Activated CD4-positive, alpha-beta T cell treated with anti-CD3 and anti-CD28 coated beads, Interleukin-2, amount 10 ng/mL, durations not matched to agents 24 days and 14 days (primary cell): ENCODE data around the gene NDUFV3. TPM values are rescaled to one million over a fixed set of nuclear protein-coding genes. Genes with fewer than 3 reads are reported as not detected.
A peak's percentile ranks its signal among the peaks of the same experiment; 100 is the strongest.
"Not testable (repeated sequence)": the region's sequence is repeated elsewhere in the genome, so short reads cannot be mapped to it uniquely, and the experiment has no call there.

ENCODE experiments used
- DNase-seq: peaks from one replicate; pipeline ENCODE4 v3.0.0; 2022
- H3K27ac Mint-ChIP-seq: one replicate; pipeline ENCODE4 v1.8.0; 2022; ENCODE audit warnings: mild to moderate bottlenecking, mixed read lengths
- H3K27me3 Mint-ChIP-seq: one replicate; pipeline ENCODE4 v1.8.0; 2022; ENCODE audit warnings: mixed read lengths
- H3K36me3 Mint-ChIP-seq: one replicate; pipeline ENCODE4 v1.8.0; 2022; ENCODE audit warnings: low read depth, mild to moderate bottlenecking, mixed read lengths
- H3K4me1 Mint-ChIP-seq: one replicate; pipeline ENCODE4 v1.8.0; 2021; ENCODE audit warnings: mixed read lengths
- H3K4me3 Mint-ChIP-seq: one replicate; pipeline ENCODE4 v1.8.0; 2022; ENCODE audit warnings: mild to moderate bottlenecking, moderate library complexity, mixed read lengths
- H3K9me3 Mint-ChIP-seq: one replicate; pipeline ENCODE4 v1.8.0; 2021; ENCODE audit warnings: mixed read lengths
- intact Hi-C: fragments of 100-400 bp; cut with micrococcal nuclease; formaldehyde crosslinking; loops from one replicate; pipeline ENCODE4 v1.15.1; 2023
- total RNA-seq: library from RNA; stranded (reverse); gene quantifications from 2 replicates; pipeline ENCODE4 v1.2.3, GENCODE V29; 2022

The NDUFV3 gene
- total RNA-seq, 1 donor from 2014 or later = 41.2 TPM

- Mint-ChIP-seq H3K4me1 (peaks cover 18% of the 10 kb centered on the region), H3K9me3 (no peaks in the 10 kb centered on the region), H3K27me3 (no peaks in the 10 kb centered on the region), H3K36me3 (peaks cover 55% of the 10 kb centered on the region), H3K27ac (no peak overlapping the region), H3K4me3 (no peak overlapping the region)
- intact Hi-C loops = no loop called here
- DNase-seq = no peak
Observed at GRCh38 chr21:42861848-42862400, 31.2 kb upstream of the NDUFV3 start.

GRCh38 chr21:42862774-42863503 is 30.2 kb upstream of the NDUFV3 start:
- H3K9me3 Mint-ChIP-seq = no peaks in the 10 kb centered on the region
- peak overlapping the region; percentile 18 for H3K27ac Mint-ChIP-seq
- no peak for DNase-seq
- intact Hi-C loops = no loop called here
- H3K36me3 Mint-ChIP-seq = peaks cover 55% of the 10 kb centered on the region
- H3K4me3 Mint-ChIP-seq = no peak overlapping the region
- H3K27me3 Mint-ChIP-seq = no peaks in the 10 kb centered on the region
- H3K4me1 Mint-ChIP-seq = peaks cover 17% of the 10 kb centered on the region

GRCh38 chr21:42863504-42863870 is 29.6 kb upstream of the NDUFV3 start:
- H3K27ac Mint-ChIP-seq = no peak overlapping the region
- H3K9me3 Mint-ChIP-seq = no peaks in the 10 kb centered on the region
- H3K4me3 Mint-ChIP-seq = no peak overlapping the region
- no peaks in the 10 kb centered on the region for H3K27me3 Mint-ChIP-seq
- DNase-seq = no peak
- intact Hi-C loops = no loop called here
- peaks cover 15% of the 10 kb centered on the region for H3K4me1 Mint-ChIP-seq
- H3K36me3 Mint-ChIP-seq = peaks cover 58% of the 10 kb centered on the region

- Mint-ChIP-seq H3K4me3 (no peak overlapping the region), H3K36me3 (peaks cover 57% of the 10 kb centered on the region), H3K27ac (no peak overlapping the region), H3K4me1 (peaks cover 15% of the 10 kb centered on the region), H3K9me3 (no peaks in the 10 kb centered on the region), H3K27me3 (no peaks in the 10 kb centered on the region)
- intact Hi-C loops = no loop called here
- no peak for DNase-seq
Observed at GRCh38 chr21:42864286-42864685, 28.8 kb upstream of the NDUFV3 start.

- Mint-ChIP-seq H3K9me3 (no peaks in the 10 kb centered on the region), H3K27me3 (no peaks in the 10 kb centered on the region), H3K4me3 (no peak overlapping the region), H3K4me1 (peaks cover 17% of the 10 kb centered on the region), H3K27ac (no peak overlapping the region), H3K36me3 (peaks cover 61% of the 10 kb centered on the region)
- no peak for DNase-seq
- intact Hi-C loops = no loop called here
Observed at GRCh38 chr21:42864815-42865775, 28.0 kb upstream of the NDUFV3 start.

GRCh38 chr21:42865776-42866160 is 27.3 kb upstream of the NDUFV3 start:
- Mint-ChIP-seq H3K4me3 (no peak overlapping the region), H3K27ac (no peak overlapping the region), H3K9me3 (no peaks in the 10 kb centered on the region), H3K36me3 (peaks cover 61% of the 10 kb centered on the region), H3K4me1 (peaks cover 18% of the 10 kb centered on the region), H3K27me3 (no peaks in the 10 kb centered on the region)
- intact Hi-C loops = no loop called here
- no peak for DNase-seq

GRCh38 chr21:42868196-42868595 is 24.9 kb upstream of the NDUFV3 start:
- Mint-ChIP-seq H3K36me3 (peaks cover 67% of the 10 kb centered on the region), H3K9me3 (no peaks in the 10 kb centered on the region), H3K27me3 (no peaks in the 10 kb centered on the region), H3K4me3 (no peak overlapping the region), H3K4me1 (peaks cover 15% of the 10 kb centered on the region), H3K27ac (no peak overlapping the region)
- intact Hi-C loops = no loop called here
- no peak for DNase-seq

- no peak overlapping the region for H3K27ac Mint-ChIP-seq
- intact Hi-C loops = no loop called here
- H3K36me3 Mint-ChIP-seq = peaks cover 70% of the 10 kb centered on the region
Observed at GRCh38 chr21:42873096-42873495, 20.0 kb upstream of the NDUFV3 start.

GRCh38 chr21:42875811-42876210 is 17.3 kb upstream of the NDUFV3 start:
- H3K27ac Mint-ChIP-seq, intact Hi-C loops, DNase-seq, H3K9me3 Mint-ChIP-seq, H3K4me3 Mint-ChIP-seq, H3K27me3 Mint-ChIP-seq: not testable (repeated sequence)
- Mint-ChIP-seq H3K4me1 (peaks cover 22% of the 10 kb centered on the region), H3K36me3 (peaks cover 60% of the 10 kb centered on the region)

More at GRCh38 chr21:42873096-42873495, 20.0 kb upstream of the NDUFV3 start:
- H3K4me1 Mint-ChIP-seq = peaks cover 9% of the 10 kb centered on the region
- no peaks in the 10 kb centered on the region for H3K9me3 Mint-ChIP-seq
- DNase-seq = no peak
- no peak overlapping the region for H3K4me3 Mint-ChIP-seq
- no peaks in the 10 kb centered on the region for H3K27me3 Mint-ChIP-seq

- intact Hi-C loops = no loop called here
- H3K4me3 Mint-ChIP-seq = peak overlapping the region; percentile 97
- H3K27ac Mint-ChIP-seq = peak overlapping the region; percentile 96
- DNase-seq = no peak
- H3K27me3 Mint-ChIP-seq = peaks cover 2% of the 10 kb centered on the region
- H3K4me1 Mint-ChIP-seq = peaks cover 20% of the 10 kb centered on the region
- no peaks in the 10 kb centered on the region for H3K9me3 Mint-ChIP-seq
- H3K36me3 Mint-ChIP-seq = peaks cover 41% of the 10 kb centered on the region
Observed at GRCh38 chr21:42878678-42878992, 14.5 kb upstream of the NDUFV3 start.

GRCh38 chr21:42878993-42879787 is 13.9 kb upstream of the NDUFV3 start, which contains the start of gene WDR4:
Gene WDR4 (minus strand): TSS chr21:42879539. CDS start chr21:42879495, 44 bp downstream.
- DNase-seq = peak; percentile 100
- H3K27ac Mint-ChIP-seq = peak within 1 kb of the TSS; percentile 96
- intact Hi-C loops = loop anchor here (1.0 kb wide), 2 partner anchors 14 to 95 kb away; partner anchors contain the start of genes NDUFV3 and PKNOX1
- H3K9me3 Mint-ChIP-seq = no peaks in the 10 kb centered on the region
- peaks cover 37% of the 10 kb centered on the region for H3K36me3 Mint-ChIP-seq
- H3K4me1 Mint-ChIP-seq = peaks cover 20% of the 10 kb centered on the region
- peak within 1 kb of the TSS; percentile 97 for H3K4me3 Mint-ChIP-seq
- H3K27me3 Mint-ChIP-seq = peaks cover 2% of the 10 kb centered on the region

- intact Hi-C loops = no loop called here
- Mint-ChIP-seq H3K4me1 (peaks cover 18% of the 10 kb centered on the region), H3K9me3 (no peaks in the 10 kb centered on the region), H3K4me3 (peak overlapping the region; percentile 97), H3K27me3 (peaks cover 2% of the 10 kb centered on the region), H3K27ac (peak overlapping the region; percentile 96), H3K36me3 (peaks cover 28% of the 10 kb centered on the region)
- no peak for DNase-seq
Observed at GRCh38 chr21:42880352-42880751, 12.8 kb upstream of the NDUFV3 start.

- Mint-ChIP-seq H3K27me3 (peaks cover 2% of the 10 kb centered on the region), H3K4me1 (peaks cover 14% of the 10 kb centered on the region), H3K36me3 (peaks cover 5% of the 10 kb centered on the region), H3K9me3 (no peaks in the 10 kb centered on the region), H3K27ac (no peak overlapping the region), H3K4me3 (no peak overlapping the region)
- DNase-seq = no peak
- intact Hi-C loops = no loop called here
Observed at GRCh38 chr21:42883921-42884320, 9.2 kb upstream of the NDUFV3 start.
